Activated CD4-positive, alpha-beta T cell treated with anti-CD3 and anti-CD28 coated beads, Interleukin-2, amount 10 ng/mL, durations not matched to agents 7 days and 5 days (primary cell): Measurements from ENCODE around the gene PTPRD. TPM values are rescaled to one million over a fixed set of nuclear protein-coding genes. Genes with fewer than 3 reads are reported as not detected.

Source experiments
- CTCF ChIA-PET: fragments of 350-600 bp; sonication (Branson Sonifier 250); formaldehyde crosslinking; loops from one replicate; lab custom pipeline; 2021; ENCODE audit warnings: antibody characterized with exemption; lab: Charles Lee
- POLR2A ChIA-PET: fragments of 350-600 bp; sonication (Branson Sonifier 250); formaldehyde crosslinking; loops from one replicate; lab custom pipeline; 2021; ENCODE audit warnings: antibody characterized with exemption; lab: Charles Lee
- DNase-seq: peaks from one replicate; pipeline ENCODE4 v3.0.0-alpha.2; 2020
- H3K27ac Mint-ChIP-seq: one replicate; pipeline ENCODE4 v1.8.0; 2021; ENCODE audit warnings: mild to moderate bottlenecking, moderate library complexity, mixed read lengths
- H3K27me3 Mint-ChIP-seq: one replicate; pipeline ENCODE4 v1.8.0; 2021; ENCODE audit warnings: mixed read lengths
- H3K36me3 Mint-ChIP-seq: one replicate; pipeline ENCODE4 v1.8.0; 2021; ENCODE audit warnings: low read depth, mixed read lengths
- H3K4me1 Mint-ChIP-seq: one replicate; pipeline ENCODE4 v1.8.0; 2021; ENCODE audit warnings: mixed read lengths
- H3K4me3 Mint-ChIP-seq: one replicate; pipeline ENCODE4 v1.8.0; 2021; ENCODE audit warnings: mild to moderate bottlenecking, moderate library complexity, mixed read lengths
- H3K9me3 Mint-ChIP-seq: one replicate; pipeline ENCODE4 v1.8.0; 2021; ENCODE audit warnings: mixed read lengths
- total RNA-seq, 2 experiments: library from RNA; stranded (reverse); gene quantifications; one replicate each; pipeline ENCODE4 v1.2.3, GENCODE V29; 2021

PTPRD gene
- total RNA-seq, 2 experiments from 2014 or later = not detected

DNA sequence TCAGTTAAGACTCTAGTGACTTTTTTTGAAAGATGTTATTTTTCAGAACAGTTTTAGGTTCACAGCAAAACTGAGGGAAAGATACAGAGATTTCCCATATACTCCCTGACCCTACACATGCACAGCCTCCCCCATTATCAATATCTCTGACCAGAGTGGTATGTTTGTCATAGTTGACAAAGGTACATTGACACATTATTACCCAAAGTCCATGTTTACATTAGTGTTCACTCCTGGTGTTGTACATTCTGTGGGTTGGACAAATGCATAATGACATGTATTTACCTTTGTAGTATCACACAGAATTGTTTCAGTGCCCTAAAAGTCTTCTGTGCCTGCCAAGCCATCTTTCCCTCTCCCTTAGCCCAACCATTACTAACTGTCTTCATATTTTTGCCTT lies 2342.6 kb downstream of the PTPRD start:
- H3K36me3 Mint-ChIP-seq = no peaks in the 10 kb centered on the region
- H3K4me1 Mint-ChIP-seq = no peaks in the 10 kb centered on the region
- ChIA-PET POLR2A (no interaction called here), CTCF (no interaction called here)
- no peak overlapping the region for H3K4me3 Mint-ChIP-seq
- DNase-seq = no peak
- peaks cover 3% of the 10 kb centered on the region for H3K9me3 Mint-ChIP-seq
- no peak overlapping the region for H3K27ac Mint-ChIP-seq
- no peaks in the 10 kb centered on the region for H3K27me3 Mint-ChIP-seq

DNA sequence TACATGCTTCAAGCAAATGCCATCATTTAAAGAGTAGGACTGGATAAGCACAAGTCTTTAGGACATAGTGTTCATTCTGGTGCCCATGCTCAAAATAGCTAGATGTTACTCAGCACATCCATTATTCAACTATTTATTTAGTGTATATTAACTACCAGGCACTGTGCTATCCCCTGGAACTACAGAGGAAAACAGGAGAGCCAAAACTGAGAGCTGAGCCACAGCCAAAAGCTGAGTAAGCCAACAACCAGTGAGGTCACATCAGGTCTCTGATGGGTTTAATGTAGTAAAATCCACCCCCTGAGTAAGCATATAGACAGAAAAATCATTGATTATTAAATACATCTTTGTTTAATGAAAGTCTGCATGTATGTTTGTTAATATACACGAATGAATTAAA lies 2343.9 kb downstream of the PTPRD start:
- ChIA-PET CTCF (no interaction called here), POLR2A (no interaction called here)
- H3K9me3 Mint-ChIP-seq = no peaks in the 10 kb centered on the region
- H3K27ac Mint-ChIP-seq = no peak overlapping the region
- DNase-seq = no peak
- no peak overlapping the region for H3K4me3 Mint-ChIP-seq
- no peaks in the 10 kb centered on the region for H3K4me1 Mint-ChIP-seq
- H3K27me3 Mint-ChIP-seq = no peaks in the 10 kb centered on the region
- no peaks in the 10 kb centered on the region for H3K36me3 Mint-ChIP-seq

DNA sequence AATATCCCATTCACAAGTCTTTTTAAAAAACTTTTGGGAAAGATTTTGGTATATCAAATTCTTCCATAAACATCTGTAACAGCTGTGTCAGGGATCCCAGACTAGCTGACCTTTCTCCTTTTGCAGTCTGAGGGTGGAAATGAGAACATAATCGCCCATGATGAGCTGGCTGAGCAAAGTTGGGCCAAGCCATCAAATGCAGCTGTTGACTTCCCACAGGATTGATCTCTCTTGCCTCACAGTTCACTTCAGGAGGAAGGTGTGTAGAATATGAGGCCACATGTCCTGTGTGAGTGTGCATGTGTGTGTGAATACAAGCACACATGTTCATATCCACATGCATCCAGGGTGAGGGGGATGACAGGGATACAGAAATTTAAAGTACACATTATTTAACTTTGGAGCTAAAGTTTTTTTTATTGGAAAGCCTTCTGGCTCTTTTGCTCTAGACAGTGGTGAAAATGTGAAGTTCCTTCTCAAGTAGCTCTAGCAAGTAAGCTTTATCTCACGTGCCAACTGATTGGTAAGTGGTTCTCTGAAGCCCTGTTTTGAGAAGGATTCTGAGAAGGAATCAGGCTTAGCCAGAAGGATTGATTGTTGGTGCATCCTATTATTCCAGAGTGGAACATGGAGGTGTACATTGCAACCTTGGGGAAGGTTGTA lies 2344.5 kb downstream of the PTPRD start:
- ChIA-PET POLR2A (no interaction called here), CTCF (no interaction called here)
- DNase-seq = no peak
- Mint-ChIP-seq H3K4me3 (no peak overlapping the region), H3K27ac (no peak overlapping the region), H3K4me1 (no peaks in the 10 kb centered on the region), H3K9me3 (no peaks in the 10 kb centered on the region), H3K27me3 (no peaks in the 10 kb centered on the region), H3K36me3 (no peaks in the 10 kb centered on the region)

DNA sequence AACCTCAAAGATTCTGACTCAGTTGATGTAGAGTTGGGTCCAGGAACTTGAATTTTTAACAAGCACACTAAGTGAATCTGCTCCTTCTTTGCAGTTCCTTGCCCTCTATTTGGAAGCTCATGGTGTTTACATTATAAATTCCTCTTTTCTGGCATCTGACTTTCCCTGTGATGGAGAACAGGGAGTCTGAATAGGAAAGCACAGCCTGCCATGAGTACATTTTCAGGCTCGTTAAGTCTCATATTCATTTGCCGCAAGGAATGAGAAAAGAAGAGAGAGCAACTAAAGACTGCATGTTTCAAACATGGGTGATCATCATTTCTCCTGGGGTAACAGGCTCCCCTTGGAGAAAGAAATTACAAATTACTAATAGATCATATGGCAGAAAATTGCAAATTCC lies 2345.2 kb downstream of the PTPRD start:
- ChIA-PET POLR2A (no interaction called here), CTCF (interaction anchor here (1.6 kb wide), 1 partner anchor 541 kb away, joined by 3 read pairs; no protein-coding TSS in a partner anchor)
- Mint-ChIP-seq H3K36me3 (no peaks in the 10 kb centered on the region), H3K4me3 (no peak overlapping the region), H3K4me1 (no peaks in the 10 kb centered on the region), H3K9me3 (no peaks in the 10 kb centered on the region), H3K27ac (no peak overlapping the region), H3K27me3 (no peaks in the 10 kb centered on the region)
- DNase-seq = no peak

DNA sequence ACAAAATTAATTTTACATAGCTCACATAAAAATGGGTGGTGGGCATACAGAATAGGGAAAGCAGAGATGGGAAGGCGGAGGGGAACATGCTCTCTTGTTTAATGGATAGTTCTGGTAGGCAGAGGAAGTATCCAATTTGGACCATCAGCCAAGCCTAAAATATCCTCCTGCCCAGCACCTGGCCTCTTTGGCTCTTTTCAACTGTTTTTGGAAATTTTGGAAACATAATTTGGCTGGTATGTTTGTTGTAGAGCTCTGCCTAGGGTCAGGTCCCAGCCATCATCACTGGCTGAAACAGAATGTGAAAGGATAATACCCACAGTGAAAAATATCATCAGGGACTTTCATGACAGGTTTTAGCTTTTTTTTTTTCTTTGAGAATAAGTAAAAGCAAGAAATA lies 2345.9 kb downstream of the PTPRD start:
- no peak for DNase-seq
- Mint-ChIP-seq H3K4me1 (no peaks in the 10 kb centered on the region), H3K36me3 (no peaks in the 10 kb centered on the region), H3K27ac (no peak overlapping the region), H3K27me3 (no peaks in the 10 kb centered on the region), H3K4me3 (no peak overlapping the region), H3K9me3 (no peaks in the 10 kb centered on the region)
- POLR2A ChIA-PET = no interaction called here
- CTCF ChIA-PET = interaction anchor here (1.6 kb wide), 1 partner anchor 540 kb away, joined by 3 read pairs; no protein-coding TSS in a partner anchor

DNA sequence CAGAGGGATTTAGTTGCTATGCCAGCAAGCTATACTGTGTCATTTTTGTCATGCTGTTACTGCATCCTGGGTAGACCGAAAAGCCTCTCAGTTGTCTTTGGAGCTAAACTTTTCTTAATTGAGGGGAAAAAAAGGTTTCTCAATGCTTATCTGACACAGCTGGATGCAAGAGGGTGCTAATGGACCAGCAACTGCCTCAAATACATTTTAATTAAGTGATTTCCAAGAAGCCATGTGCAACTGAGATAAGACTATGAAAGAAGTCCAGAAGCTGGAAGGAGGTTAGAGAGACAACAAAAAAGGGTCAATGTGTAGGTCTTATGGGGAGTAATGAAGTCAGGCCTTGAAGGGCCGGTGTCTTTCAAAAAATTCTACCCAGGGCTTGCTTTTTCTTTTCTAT lies 2347.5 kb downstream of the PTPRD start:
- DNase-seq = no peak
- H3K27me3 Mint-ChIP-seq = no peaks in the 10 kb centered on the region
- no peaks in the 10 kb centered on the region for H3K9me3 Mint-ChIP-seq
- no peaks in the 10 kb centered on the region for H3K4me1 Mint-ChIP-seq
- POLR2A ChIA-PET = no interaction called here
- CTCF ChIA-PET = no interaction called here
- H3K4me3 Mint-ChIP-seq = no peak overlapping the region
- no peaks in the 10 kb centered on the region for H3K36me3 Mint-ChIP-seq
- H3K27ac Mint-ChIP-seq = no peak overlapping the region
